GM12892 (cell line): Measurements from ENCODE around the gene NOM1.

Experiments
- DNase-seq: peaks from one replicate; pipeline ENCODE4 v3.0.0; 2011; ENCODE audit not compliant: insufficient read length
- FAIRE-seq: peaks from 2 replicates; lab custom pipeline; 2011; peaks lifted over from hg19 to GRCh38; lab: Jason Lieb, UNC
- POLR2A ChIP-seq: IDR thresholded peaks from 2 replicates; pipeline ENCODE4 v1.6.1; 2011; ENCODE audit warnings: low read depth, low read length, control low read depth
- POLR2AphosphoS5 ChIP-seq: IDR thresholded peaks from 2 replicates; pipeline ENCODE4 v1.6.1; 2011; ENCODE audit warnings: low read depth, low read length, control low read depth
- TAF1 ChIP-seq: IDR thresholded peaks from 2 replicates; pipeline ENCODE4 v1.6.1; 2011; ENCODE audit warnings: low read depth, mild to moderate bottlenecking, control low read depth, low read length, borderline replicate concordance

Gene NOM1

DNA sequence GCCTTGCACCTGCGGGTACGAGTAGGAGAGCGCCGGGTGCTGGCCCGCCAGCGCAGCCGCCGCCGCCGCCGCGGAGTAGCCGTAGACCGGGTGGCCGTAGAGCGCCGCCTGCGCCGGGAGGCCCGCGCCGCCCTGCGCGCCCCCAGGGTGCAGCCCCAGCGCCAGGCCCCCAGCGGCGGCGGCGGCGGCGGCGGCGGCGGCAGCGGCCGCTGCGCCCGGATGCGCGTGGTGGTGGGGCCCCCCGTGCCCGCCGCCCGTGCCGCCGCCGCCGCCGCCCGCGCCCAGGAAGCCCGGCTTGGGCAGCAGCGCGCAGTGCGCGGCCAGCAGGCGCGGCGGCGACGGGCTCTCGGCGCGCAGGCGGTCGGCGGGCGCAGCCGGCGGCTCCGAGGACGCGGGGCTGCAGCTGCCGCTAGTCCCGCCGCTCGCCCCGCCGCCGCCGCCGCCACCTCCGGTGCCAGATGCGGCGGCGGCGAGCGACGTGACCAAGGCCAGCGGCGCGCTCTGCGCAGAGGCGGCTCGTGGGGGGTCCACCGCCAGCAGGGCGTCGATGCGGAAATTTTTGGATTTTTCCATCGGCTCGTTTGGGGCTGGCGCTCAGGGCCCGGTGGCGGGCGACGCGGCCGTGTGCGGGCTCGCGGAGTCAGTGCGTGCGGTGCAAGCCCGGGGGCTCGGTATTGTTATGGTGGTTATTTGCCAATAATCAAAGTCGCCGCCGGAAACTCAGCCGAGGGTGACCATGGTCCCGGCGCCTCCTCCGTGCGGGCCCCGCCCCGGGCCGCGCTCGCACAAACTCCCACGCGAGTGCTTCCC lies 60.5 kb downstream of the NOM1 start:
- FAIRE-seq (no peak), DNase-seq (no peak)
- no peak for TF ChIP-seq POLR2A
- no peak for TF ChIP-seq TAF1
- no peak for TF ChIP-seq POLR2AphosphoS5

DNA sequence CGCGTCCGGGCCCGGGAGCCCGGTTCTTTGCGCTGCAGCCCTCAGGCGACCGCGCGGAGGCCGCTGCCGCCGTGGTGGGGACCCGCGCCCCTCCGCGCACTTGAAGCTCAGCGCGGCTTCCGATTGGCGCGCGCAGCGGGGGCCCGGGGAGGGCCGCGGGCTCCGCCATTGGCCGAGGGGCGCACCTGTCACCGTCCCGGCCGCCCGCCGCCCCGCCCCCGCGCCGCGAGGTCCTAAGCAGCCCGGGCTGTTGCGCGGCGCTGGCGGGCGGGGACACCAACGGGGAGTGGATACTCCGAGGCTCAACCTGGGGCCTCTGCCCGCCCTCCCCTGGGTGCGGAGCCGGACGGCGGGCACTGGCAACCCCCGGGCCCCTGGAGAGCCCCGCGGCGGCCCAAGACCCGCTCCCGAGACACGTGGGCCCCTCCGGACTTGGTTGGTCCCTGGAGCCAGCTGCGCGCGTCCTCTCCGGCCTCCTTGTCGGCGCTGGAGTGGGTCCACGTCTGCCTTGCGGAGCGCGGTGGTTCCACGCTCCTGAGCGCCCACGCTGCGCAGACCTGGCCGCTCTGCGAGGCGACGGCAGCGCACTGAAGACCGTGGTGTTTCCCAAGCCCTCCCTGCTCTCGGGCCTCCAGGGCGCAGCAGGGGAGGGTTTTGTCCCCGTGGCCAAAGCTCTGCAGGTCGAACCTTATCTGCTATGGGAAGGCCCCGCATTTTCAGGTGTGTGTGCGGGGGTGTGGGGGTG lies 61.2 kb downstream of the NOM1 start, which contains the start of gene MNX1:
MNX1 (minus strand) TSS at position 76 of the 745 bp plus-strand sequence. CDS start 313 bp downstream, outside the sequence.
- TF ChIP-seq POLR2A (peak; percentile 17; the same call in 1 of the 2 replicates), TAF1 (0 out of 2 replicates have a peak, but pooled peaks have one; percentile 42), POLR2AphosphoS5 (no peak)
- DNase-seq (peak; percentile 94), FAIRE-seq (peak; percentile 92)

DNA sequence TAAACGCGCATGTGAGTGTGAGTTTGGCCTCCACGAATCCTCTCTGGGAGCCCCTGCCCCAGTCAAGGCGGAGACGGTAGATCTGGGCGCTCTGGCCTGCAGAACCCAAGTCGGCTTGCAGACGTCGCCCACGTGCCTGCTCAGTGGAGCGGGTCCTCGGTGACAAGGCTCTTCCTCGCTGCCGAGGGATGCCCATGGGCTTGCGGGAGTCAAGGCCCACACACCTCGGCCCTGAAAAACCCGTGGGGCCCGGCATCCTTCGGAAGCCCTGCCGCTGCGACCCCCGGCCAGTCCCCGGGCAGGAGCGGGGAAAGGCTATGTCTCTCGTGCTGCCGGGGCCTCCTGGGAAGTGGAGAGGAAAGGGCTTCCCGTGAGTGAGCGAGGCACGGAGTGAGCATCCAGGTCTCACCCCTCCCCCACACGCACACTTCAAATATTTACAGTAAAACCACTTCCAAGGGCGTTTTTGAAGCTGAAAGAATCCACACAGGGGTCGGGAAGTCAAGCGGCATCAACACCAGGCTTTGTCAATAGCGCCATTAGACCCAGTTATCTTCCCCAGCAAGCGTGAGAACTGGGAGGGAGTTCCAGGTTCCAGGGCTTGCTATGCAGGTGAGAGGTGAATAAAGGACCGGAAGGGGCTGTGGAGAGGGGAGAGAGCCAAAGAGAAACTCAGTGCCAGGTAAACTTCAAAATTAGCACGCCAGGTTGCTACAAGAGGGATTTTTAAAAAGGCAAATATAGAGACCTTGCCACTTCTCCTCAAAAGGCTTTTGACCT lies 62.0 kb downstream of the NOM1 start:
- TF ChIP-seq TAF1 (no peak), POLR2A (no peak), POLR2AphosphoS5 (no peak)
- DNase-seq (no peak), FAIRE-seq (peak; percentile 70)

DNA sequence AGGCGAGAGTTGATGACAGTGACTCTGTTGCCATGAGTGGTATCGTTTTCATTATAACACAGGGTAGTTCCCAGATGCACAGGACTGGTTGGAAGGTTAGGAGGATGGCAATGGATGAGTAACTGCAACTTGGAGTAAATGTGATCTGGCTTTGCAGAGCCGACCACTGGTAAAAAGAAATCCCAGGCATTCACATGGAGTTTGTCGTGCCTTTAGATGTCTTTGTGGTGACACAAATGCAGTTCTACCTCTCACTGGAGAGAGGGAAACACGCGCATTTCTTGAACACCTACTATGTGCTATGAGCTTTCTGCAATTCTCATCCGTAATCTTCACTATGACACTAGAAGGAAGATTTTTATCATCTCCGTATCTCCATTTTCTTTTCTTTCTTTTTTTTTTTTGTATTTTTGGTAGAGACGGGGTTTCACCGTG lies 62.6 kb downstream of the NOM1 start:
- no peak for TF ChIP-seq TAF1
- TF ChIP-seq POLR2A: no peak
- TF ChIP-seq POLR2AphosphoS5: no peak
- FAIRE-seq (no peak), DNase-seq (no peak)

DNA sequence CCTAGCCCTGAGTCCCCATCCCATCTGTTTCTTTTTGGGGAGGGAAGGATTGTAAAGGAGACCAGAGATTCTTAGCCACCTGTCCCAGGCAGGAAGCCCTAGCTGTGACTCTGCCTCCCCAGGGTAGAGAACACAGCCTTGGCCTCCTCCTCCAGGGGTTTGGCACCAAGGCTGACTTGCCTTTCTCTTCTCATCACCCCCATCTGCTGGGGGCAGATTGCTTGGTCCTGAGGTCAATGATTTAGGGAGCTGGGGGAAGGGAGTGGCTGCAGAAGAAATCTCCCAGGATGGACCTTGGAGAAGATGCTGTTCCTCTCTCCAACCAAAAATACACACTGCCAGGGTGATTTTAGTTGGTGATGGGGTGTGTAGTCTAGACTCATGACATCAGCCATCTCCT lies 63.6 kb downstream of the NOM1 start:
- no peak for FAIRE-seq
- no peak for DNase-seq
- TF ChIP-seq TAF1 (no peak), POLR2A (no peak), POLR2AphosphoS5 (no peak)

DNA sequence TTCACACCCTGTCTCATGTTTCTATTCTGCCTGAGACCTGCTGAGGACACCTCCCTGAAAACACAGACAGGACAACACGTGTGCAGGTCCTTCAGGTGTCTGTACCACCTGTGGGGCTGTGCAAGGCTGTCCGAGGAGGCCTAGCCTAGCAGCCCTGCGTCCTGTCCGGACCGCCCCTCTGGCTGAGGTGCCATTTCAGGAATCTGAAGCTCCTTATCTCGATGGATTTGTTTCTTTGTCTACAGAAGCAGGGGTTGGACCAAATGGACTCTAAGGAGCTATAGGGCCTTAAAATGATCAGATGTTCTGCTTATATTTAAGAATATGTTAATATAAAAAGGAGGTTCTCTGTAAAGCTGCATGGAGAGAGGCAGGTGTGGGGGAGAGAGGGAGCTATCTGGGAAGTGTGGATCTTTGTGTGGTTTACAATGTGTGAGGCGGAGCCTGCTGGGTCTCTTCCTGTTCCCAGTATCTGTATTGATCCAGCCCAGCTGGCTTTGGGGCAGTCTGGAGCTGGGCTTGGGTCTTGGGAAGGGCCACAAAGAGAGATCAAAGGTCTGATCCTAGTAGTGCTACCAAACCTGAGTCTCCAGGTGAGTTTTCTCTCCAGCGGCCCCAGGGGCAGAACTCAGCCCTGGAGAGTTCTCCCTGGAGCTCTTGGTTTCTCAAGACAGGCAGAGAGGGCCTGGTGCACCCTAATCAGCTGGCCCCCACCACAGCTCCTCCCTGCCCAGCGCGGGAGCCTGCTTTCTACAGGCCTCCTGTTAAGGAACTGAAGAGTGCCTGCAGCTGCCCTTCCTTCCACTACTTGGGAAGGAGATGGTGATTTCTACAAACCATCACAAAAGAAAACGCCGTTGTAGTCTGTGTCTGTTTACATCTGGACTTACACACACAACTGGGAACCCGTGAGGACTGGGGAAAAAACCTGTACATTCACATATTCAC lies 64.4 kb downstream of the NOM1 start:
- DNase-seq: no peak
- TF ChIP-seq POLR2AphosphoS5 (no peak), TAF1 (no peak), POLR2A (no peak)
- peak; percentile 58 for FAIRE-seq

DNA sequence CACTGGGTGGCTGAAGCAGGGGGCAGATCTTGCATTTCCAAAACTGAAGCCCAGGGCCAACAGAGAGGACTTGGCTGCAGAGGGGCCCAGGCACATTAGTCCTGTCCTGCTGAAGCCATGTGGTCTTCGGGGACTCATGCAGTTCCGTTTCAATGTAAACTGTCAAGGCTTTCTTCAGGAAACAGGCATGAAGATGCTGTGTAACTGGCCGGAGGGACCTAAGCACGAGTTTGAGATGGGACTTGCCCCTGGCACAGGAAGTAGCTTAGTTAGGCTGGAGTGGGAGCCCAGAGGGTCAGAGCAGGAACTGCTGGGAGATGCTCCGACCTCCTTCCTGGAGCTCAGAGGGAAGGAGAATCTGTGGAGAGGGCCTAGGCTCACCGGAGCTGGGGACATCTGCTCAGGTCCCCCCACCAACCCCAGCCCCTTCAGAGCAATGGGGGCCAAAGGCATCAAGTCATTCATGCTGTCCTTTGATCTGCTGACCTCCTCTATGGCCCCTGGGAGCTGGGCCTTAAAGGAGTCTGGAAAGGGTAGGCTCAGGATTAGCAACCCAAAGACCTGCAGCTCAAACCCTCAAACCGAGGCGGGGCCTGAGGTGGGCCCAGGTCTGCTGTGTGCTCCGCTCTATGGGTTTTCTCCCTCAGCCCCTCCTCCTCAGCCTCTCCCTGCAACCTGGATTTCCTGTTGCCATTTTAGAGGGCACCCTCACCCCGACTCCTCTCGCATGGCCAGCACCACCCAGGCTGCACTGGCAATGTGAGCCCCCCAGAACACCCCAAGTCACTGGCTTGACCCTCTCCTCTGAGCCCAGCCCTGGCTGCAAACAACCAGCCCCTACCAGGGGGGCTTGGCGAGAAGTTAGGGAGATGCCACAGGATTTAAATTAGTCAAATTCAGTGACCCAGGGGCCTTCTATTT lies 65.4 kb downstream of the NOM1 start:
- DNase-seq: no peak
- no peak for FAIRE-seq
- TF ChIP-seq POLR2AphosphoS5 (no peak), POLR2A (no peak), TAF1 (no peak)

DNA sequence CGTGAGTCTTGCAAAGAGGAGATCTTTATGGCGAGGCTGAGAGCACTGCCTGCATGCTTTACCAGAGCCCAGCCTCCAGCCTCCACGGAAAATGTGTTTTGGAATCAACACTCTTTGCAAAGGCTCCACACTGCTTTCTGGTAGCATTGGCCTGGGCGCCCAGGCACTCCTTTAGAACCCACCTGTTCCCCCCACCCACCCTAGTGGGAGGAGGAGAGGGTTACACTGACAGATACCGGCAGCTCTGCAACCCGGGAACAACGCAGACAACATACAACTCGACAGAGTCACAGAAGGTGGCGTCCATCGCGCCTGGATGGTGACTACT lies 66.5 kb downstream of the NOM1 start:
- DNase-seq (no peak), FAIRE-seq (no peak)
- TF ChIP-seq POLR2A: no peak
- no peak for TF ChIP-seq POLR2AphosphoS5
- no peak for TF ChIP-seq TAF1

DNA sequence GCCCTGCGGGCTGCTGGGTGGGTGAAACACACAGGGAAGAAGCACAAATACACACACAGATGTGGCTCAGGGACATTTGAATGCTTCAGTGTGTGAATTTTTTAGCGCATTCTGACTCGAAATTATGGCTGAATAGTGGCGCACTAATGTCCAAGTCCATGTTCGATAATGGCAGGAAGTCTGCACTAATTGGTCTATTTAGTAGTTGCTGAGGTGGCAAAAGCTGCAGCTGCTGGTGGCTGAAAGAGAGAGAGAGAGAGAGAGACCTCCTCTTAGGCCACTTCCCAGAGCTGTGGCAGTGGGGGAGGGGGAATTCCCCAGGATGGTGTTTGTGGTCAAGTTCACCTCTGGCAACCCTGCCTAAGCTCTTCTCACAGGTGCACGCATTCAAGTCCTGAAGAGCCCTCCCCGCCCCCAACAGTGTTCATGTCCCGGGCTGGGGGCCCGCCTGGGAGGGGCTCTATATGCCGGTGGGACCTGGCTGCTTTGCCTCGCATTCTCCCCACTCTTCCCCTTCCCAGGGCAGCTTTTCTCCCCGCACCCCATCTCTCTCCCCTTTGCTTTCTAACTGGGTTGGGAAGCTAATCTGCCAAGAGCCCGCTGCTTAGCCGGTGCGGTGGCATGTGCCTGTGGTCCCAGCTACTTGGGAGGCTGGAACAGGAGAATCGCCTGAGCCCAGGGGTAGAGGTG lies 67.0 kb downstream of the NOM1 start:
- no peak for DNase-seq
- TF ChIP-seq POLR2AphosphoS5: no peak; the same call in 1 of the 2 replicates
- no peak for TF ChIP-seq POLR2A
- TF ChIP-seq TAF1: no peak
- FAIRE-seq: peak; percentile 92
